ENCODE results near the gene ETV7.

DNA sequence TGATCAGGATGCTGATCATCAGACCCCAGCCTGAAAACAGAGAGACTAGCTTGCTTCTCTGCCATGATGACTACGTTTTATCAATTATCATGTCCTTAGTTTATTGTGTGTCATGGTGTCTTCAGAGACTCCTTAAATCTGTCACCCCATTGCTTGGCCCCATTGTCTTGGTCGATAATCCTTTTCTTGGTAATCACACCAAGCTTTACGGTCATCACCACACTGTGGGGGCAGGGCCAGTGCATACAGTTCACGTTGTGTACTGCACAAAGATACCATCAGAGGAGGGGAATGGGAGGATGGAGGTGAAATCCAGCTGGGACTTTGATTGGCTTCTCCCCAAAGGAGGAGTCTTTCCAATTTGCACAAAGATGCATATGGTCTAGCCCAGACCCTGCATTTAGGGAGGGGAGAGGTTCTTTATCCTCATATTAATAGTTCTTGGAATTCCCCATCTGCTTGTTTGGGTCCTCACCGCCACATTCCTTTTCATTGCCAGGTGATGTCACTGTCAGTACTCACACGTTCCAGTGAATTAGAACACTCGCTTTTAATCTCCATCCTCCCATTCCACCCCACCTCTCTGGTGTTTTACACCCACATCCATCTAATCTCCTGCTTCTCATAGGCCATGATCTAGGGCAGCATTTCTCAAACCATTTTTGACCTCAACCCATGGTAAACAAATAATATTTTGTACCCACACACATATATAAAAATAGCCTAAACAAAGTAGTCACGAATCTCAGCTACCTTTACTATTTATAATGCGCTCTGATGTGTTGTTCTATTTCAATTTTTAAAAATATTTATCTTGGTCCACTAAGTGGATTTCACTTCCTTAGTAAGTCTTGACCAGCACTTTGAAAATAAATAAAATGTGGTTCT, 5.7 kb downstream of the ETV7 start:
- TF ChIP-seq, protein P1, sequence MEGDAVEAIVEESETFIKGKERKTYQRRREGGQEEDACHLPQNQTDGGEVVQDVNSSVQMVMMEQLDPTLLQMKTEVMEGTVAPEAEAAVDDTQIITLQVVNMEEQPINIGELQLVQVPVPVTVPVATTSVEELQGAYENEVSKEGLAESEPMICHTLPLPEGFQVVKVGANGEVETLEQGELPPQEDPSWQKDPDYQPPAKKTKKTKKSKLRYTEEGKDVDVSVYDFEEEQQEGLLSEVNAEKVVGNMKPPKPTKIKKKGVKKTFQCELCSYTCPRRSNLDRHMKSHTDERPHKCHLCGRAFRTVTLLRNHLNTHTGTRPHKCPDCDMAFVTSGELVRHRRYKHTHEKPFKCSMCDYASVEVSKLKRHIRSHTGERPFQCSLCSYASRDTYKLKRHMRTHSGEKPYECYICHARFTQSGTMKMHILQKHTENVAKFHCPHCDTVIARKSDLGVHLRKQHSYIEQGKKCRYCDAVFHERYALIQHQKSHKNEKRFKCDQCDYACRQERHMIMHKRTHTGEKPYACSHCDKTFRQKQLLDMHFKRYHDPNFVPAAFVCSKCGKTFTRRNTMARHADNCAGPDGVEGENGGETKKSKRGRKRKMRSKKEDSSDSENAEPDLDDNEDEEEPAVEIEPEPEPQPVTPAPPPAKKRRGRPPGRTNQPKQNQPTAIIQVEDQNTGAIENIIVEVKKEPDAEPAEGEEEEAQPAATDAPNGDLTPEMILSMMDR (IDR thresholded peaks at IDR 0.05; ENCODE audit: insufficient read depth, low read length, poor library complexity, severe bottlenecking) = no peak
- no peak for TF ChIP-seq EZH2phosphoT487 (conservative IDR thresholded peaks at IDR 0.05; ENCODE audit: low read length)

Measured in SU-DHL-6 (cell line).